Peyer's patch (tissue), 4 donors: Measurements from ENCODE around the gene USB1.

Experiments used
- CTCF ChIP-seq, 6 experiments: fragments of 450-650 bp in 4 of 6; fragments of 200-600 bp in 2 of 6; sonication (generic) in 1 of 6; IDR thresholded peaks; one replicate each; pipeline ENCODE4 v1.5.1; 2017 to 2019; ENCODE audit warnings: antibody characterized with exemption in 6 of 6, mild to moderate bottlenecking in 3 of 6, moderate library complexity in 1 of 6
- POLR2A ChIP-seq, 2 donors: fragments of 450-650 bp; IDR thresholded peaks; one replicate each; pipeline ENCODE4 v1.5.1; 2017; ENCODE audit warnings: antibody characterized with exemption in 2 of 2, mild to moderate bottlenecking in 2 of 2, moderate library complexity in 2 of 2

GRCh38 chr16:58046054-58046881 lies 45.1 kb downstream of the USB1 start:
- no peak for TF ChIP-seq CTCF (IDR thresholded peaks at IDR 0.05)
- TF ChIP-seq POLR2A (IDR thresholded peaks at IDR 0.05), result no peak
